ENCODE data around the gene SUGCT.

DNA sequence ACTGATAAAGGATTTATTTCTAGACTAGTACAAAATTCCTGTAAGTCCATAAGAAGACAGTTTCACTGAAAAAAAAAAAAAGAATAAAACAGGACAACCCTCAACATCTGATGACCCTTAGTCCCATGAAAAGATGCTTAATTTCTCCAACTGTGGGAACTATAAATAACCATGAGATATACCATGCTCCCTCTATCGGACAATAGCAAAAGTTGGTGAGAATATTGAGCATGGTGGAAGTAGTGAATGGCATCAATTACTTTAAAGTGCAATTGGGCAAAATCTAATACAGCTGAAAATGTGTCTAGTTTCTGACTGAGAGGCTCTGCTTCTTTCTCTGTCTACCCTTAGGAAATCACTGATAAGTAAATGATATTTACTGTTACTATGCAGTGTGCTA, 348.8 kb downstream of the SUGCT start:
- TF ChIP-seq ZNF274 (IDR thresholded peaks at IDR 0.05; ENCODE audit: low read depth, low read length) = no peak
- TF ChIP-seq SUZ12 (IDR thresholded peaks at IDR 0.05; ENCODE audit: extremely low read depth, insufficient read depth, insufficient read length) = no peak
